ENCODE results near the gene EDN3.

- TF ChIP-seq CTCF (tag by site-specific recombination; IDR thresholded peaks at IDR 0.05) (no peak), ZEB2 (tag by site-specific recombination; IDR thresholded peaks at IDR 0.05) (no peak)
These were observed 472 bp upstream of the EDN3 start for GRCh38 chr20:59299945-59300332.

All from HEK293 (cell line).